Loucy (cell line): ENCODE results near the gene C19orf25.

Source experiments
- H2AFZ ChIP-seq: fragments of 200-600 bp; sonication (generic); 2 replicates; pipeline ENCODE4 v1.6.0; 2016; ENCODE audit warnings: antibody characterized with exemption, mild to moderate bottlenecking, low read length, moderate library complexity
- H3F3A ChIP-seq: fragments of 200-600 bp; 2 replicates; pipeline ENCODE4 v1.6.0; 2016; ENCODE audit warnings: antibody characterized with exemption, low read depth, mild to moderate bottlenecking
- H3K27me3 ChIP-seq: fragments of 200-600 bp; sonication (generic); 2 replicates; pipeline ENCODE4 v1.6.1; 2014; ENCODE audit warnings: low read length, mild to moderate bottlenecking; ENCODE audit not compliant: insufficient read depth, poor library complexity, severe bottlenecking
- H3K36me3 ChIP-seq: fragments of 200-600 bp; sonication (generic); 2 replicates; pipeline ENCODE4 v1.6.1; 2016; ENCODE audit warnings: low read length; ENCODE audit not compliant: insufficient read depth
- H3K4me1 ChIP-seq: fragments of 200-600 bp; sonication (generic); 2 replicates; pipeline ENCODE4 v1.5.1; 2014; ENCODE audit warnings: low read length, mild to moderate bottlenecking; ENCODE audit not compliant: insufficient read depth, poor library complexity, severe bottlenecking
- H3K4me2 ChIP-seq: fragments of 200-600 bp; sonication (generic); 2 replicates; pipeline ENCODE4 v1.6.0; 2014; ENCODE audit warnings: antibody characterized with exemption, low read length, low read depth, mild to moderate bottlenecking; ENCODE audit not compliant: poor library complexity, severe bottlenecking
- H3K4me3 ChIP-seq: fragments of 200-600 bp; sonication (generic); 2 replicates; pipeline ENCODE4 v1.5.1; 2014; ENCODE audit warnings: low read length, mild to moderate bottlenecking, mixed read lengths; ENCODE audit not compliant: poor library complexity, severe bottlenecking
- H3K79me2 ChIP-seq: fragments of 200-600 bp; sonication (generic); 2 replicates; pipeline ENCODE4 v1.6.1; 2014; ENCODE audit warnings: low read length; ENCODE audit not compliant: insufficient read depth
- H3K9ac ChIP-seq: fragments of 200-600 bp; sonication (generic); 2 replicates; pipeline ENCODE4 v1.6.0; 2014; ENCODE audit warnings: mild to moderate bottlenecking, low read depth, low read length, moderate library complexity; ENCODE audit not compliant: poor library complexity, severe bottlenecking
- H3K9me2 ChIP-seq: fragments of 200-600 bp; sonication (generic); replicated peaks from 2 replicates; pipeline ENCODE4 v1.6.1; 2016; ENCODE audit warnings: low read depth, low read length, mixed read lengths
- H3K9me3 ChIP-seq: fragments of 200-600 bp; sonication (generic); 2 replicates; pipeline ENCODE4 v1.6.1; 2014; ENCODE audit warnings: mild to moderate bottlenecking, antibody characterized with exemption, low read length, low read depth; ENCODE audit not compliant: insufficient read depth
- H4K20me1 ChIP-seq: fragments of 200-600 bp; sonication (generic); 2 replicates; pipeline ENCODE4 v1.6.0; 2014; ENCODE audit warnings: antibody characterized with exemption, low read length, mild to moderate bottlenecking; ENCODE audit not compliant: insufficient read depth, poor library complexity, severe bottlenecking
- EZH2phosphoT487 ChIP-seq: fragments of 200-600 bp; IDR thresholded peaks from 2 replicates; pipeline ENCODE4 v1.6.1; 2018; ENCODE audit warnings: antibody characterized with exemption, mild to moderate bottlenecking, moderate library complexity, borderline replicate concordance
- TF ChIP-seq, protein P1 (sequence below): fragments of 200-600 bp; sonication (generic); conservative IDR thresholded peaks from 2 replicates; pipeline ENCODE4 v1.5.1; 2014; ENCODE audit warnings: mild to moderate bottlenecking, antibody characterized with exemption, low read length

Gene C19orf25

DNA sequence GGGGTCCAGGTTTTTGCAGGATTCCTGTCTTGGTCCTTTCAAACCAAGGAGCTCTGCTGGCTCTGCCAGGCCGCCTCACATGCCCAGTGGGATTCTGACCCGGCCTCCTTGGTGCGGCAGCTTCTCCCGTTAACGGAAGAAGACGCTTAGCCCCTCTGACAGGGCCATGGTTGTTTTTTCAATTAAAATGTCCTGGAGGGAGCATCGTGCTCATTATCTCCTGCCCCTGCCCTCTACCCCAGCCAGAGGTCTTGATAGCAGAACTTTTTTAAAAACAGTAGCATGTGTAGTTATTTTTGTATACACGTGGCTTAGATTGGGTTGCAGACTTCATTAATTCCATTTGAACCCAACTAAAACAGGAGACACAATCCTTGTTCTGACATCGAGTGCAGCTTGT is 52.3 kb downstream of the C19orf25 start:
- Histone ChIP-seq H3K36me3 (peaks cover 88% of the 10 kb centered on the region; the same call in 1 of the 2 replicates), H3K9me3 (no peaks in the 10 kb centered on the region), H3K79me2 (peaks cover 22% of the 10 kb centered on the region; the same call in 1 of the 2 replicates), H3K4me2 (no peak overlapping the region), H3K27me3 (no peaks in the 10 kb centered on the region), H3K9me2 (no peaks in the 10 kb centered on the region), H4K20me1 (peaks cover 28% of the 10 kb centered on the region), H3K4me3 (no peak overlapping the region), H3K4me1 (no peaks in the 10 kb centered on the region), H3K9ac (no peak overlapping the region), H3F3A (0 out of 2 replicates have a peak, but pooled peaks cover 3% of the 10 kb centered on the region), H2AFZ (no peak overlapping the region)
- TF ChIP-seq, protein P1, sequence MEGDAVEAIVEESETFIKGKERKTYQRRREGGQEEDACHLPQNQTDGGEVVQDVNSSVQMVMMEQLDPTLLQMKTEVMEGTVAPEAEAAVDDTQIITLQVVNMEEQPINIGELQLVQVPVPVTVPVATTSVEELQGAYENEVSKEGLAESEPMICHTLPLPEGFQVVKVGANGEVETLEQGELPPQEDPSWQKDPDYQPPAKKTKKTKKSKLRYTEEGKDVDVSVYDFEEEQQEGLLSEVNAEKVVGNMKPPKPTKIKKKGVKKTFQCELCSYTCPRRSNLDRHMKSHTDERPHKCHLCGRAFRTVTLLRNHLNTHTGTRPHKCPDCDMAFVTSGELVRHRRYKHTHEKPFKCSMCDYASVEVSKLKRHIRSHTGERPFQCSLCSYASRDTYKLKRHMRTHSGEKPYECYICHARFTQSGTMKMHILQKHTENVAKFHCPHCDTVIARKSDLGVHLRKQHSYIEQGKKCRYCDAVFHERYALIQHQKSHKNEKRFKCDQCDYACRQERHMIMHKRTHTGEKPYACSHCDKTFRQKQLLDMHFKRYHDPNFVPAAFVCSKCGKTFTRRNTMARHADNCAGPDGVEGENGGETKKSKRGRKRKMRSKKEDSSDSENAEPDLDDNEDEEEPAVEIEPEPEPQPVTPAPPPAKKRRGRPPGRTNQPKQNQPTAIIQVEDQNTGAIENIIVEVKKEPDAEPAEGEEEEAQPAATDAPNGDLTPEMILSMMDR: no peak
- TF ChIP-seq EZH2phosphoT487: no peak

DNA sequence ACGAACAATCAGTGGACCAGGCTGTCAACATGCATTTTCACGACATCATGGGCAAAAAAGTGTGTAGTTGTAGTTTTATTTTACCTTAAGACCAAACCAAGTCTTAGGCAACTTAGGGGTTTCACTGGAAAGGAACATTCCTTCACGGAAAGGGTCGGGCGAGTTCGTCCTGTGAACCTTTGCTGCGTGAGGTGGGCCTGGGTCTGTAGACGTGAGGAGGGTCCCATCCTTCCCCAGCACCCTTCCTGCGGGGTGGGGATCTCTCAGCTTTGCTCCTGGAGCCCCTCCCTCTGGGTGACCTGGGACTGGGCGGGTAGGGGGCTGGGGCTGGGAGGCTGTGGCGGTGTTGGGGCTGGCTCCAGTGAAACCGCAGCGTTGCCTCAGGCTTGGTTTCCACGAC is 53.1 kb downstream of the C19orf25 start:
- Histone ChIP-seq H3K27me3 (no peaks in the 10 kb centered on the region), H3K4me1 (no peaks in the 10 kb centered on the region), H3K36me3 (peaks cover 92% of the 10 kb centered on the region; the same call in 1 of the 2 replicates), H3F3A (0 out of 2 replicates have a peak, but pooled peaks cover 3% of the 10 kb centered on the region), H2AFZ (no peak overlapping the region), H3K4me3 (no peak overlapping the region), H4K20me1 (peaks cover 28% of the 10 kb centered on the region), H3K9ac (no peak overlapping the region), H3K9me3 (no peaks in the 10 kb centered on the region), H3K4me2 (no peak overlapping the region), H3K9me2 (no peaks in the 10 kb centered on the region), H3K79me2 (peaks cover 24% of the 10 kb centered on the region; the same call in 1 of the 2 replicates)
- TF ChIP-seq EZH2phosphoT487: no peak
- TF ChIP-seq, protein P1: no peak

DNA sequence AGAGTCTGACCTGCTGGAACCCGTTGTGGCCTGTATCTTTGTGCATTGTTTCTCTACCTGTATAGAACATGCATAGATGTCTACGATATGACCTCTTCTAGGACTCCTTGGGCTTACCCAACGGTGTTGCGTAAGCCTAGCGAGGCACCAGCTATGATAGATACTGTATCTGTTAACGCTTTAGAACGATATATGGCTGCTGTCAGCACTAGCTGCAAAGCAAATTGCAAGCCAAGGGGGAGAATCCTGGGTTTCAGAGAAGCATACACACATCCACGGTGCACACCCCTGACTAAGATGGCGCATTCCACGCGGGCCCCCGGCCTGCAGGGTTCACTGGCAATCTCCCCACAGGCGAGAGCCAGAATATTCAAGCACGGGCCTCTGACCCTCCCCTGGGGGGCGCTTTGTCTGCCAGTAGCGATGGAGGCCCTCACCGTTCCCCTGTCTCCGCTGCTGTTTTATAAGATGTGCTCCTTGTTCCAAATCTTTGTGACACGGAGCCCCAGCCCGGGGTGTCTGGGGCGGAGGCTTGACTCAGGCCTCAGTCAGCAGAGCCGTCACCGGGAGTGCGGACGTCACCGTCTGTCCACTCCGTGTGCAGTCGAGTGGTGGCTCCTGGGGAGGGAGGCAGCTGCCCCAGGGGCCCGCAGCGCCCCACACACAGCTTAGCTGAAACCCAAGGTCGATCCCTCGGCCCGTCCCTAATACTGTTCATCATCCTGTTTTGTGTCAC is 53.7 kb downstream of the C19orf25 start:
- H3K4me2 ChIP-seq: no peak overlapping the region
- H4K20me1 ChIP-seq: peaks cover 34% of the 10 kb centered on the region
- no peak overlapping the region for H3K9ac ChIP-seq
- peaks cover 95% of the 10 kb centered on the region; the same call in 1 of the 2 replicates for H3K36me3 ChIP-seq
- H3K9me3 ChIP-seq: no peaks in the 10 kb centered on the region
- no peaks in the 10 kb centered on the region for H3K9me2 ChIP-seq
- H3K4me1 ChIP-seq: no peaks in the 10 kb centered on the region
- TF ChIP-seq, protein P1: no peak
- no peak for TF ChIP-seq EZH2phosphoT487
- no peak overlapping the region for H3K4me3 ChIP-seq
- H3K27me3 ChIP-seq: no peaks in the 10 kb centered on the region
- no peak overlapping the region for H2AFZ ChIP-seq
- 0 out of 2 replicates have a peak, but pooled peaks cover 3% of the 10 kb centered on the region for H3F3A ChIP-seq
- peaks cover 30% of the 10 kb centered on the region; the same call in 1 of the 2 replicates for H3K79me2 ChIP-seq
